ENCODE results near the gene XIRP2.

Gene XIRP2

GRCh38 chr2:167136879-167137596, 248.8 kb downstream of the XIRP2 start:
- FAIRE-seq: no peak

GRCh38 chr2:167140330-167140729, 252.1 kb downstream of the XIRP2 start:
- no peak for FAIRE-seq

GRCh38 chr2:167140767-167141166, 252.5 kb downstream of the XIRP2 start:
- peak; percentile 21 for FAIRE-seq

GRCh38 chr2:167142554-167142953, 254.3 kb downstream of the XIRP2 start:
- no peak for FAIRE-seq

GRCh38 chr2:167144179-167144898, 256.1 kb downstream of the XIRP2 start:
- FAIRE-seq: no peak

- FAIRE-seq: no peak
Measured at GRCh38 chr2:167147271-167147941, 259.1 kb downstream of the XIRP2 start.

- FAIRE-seq: no peak
Measured at GRCh38 chr2:167151894-167152293, 263.6 kb downstream of the XIRP2 start.

- no peak for FAIRE-seq
Measured at GRCh38 chr2:167157523-167157922, 269.2 kb downstream of the XIRP2 start.

GRCh38 chr2:167177196-167177595, 288.9 kb downstream of the XIRP2 start:
- no peak for FAIRE-seq

- FAIRE-seq: no peak
Measured at GRCh38 chr2:167181134-167181533, 292.9 kb downstream of the XIRP2 start.

GRCh38 chr2:167181688-167182087, 293.4 kb downstream of the XIRP2 start:
- FAIRE-seq: no peak

GRCh38 chr2:167182403-167182802, 294.1 kb downstream of the XIRP2 start:
- no peak for FAIRE-seq

GRCh38 chr2:167183931-167184330, 295.7 kb downstream of the XIRP2 start:
- FAIRE-seq: no peak

- FAIRE-seq: no peak
Measured at GRCh38 chr2:167186465-167186864, 298.2 kb downstream of the XIRP2 start.

GRCh38 chr2:167187049-167187727, 298.9 kb downstream of the XIRP2 start:
- FAIRE-seq: peak; percentile 51

GRCh38 chr2:167187978-167188967, 300.0 kb downstream of the XIRP2 start:
- FAIRE-seq: no peak

- FAIRE-seq: no peak
Measured at GRCh38 chr2:167190053-167190452, 301.8 kb downstream of the XIRP2 start.

GRCh38 chr2:167191588-167191987, 303.3 kb downstream of the XIRP2 start:
- no peak for FAIRE-seq

- FAIRE-seq: no peak
Measured at GRCh38 chr2:167192833-167193232, 304.6 kb downstream of the XIRP2 start.

- FAIRE-seq: no peak
Measured at GRCh38 chr2:167196461-167197252, 308.4 kb downstream of the XIRP2 start.

- FAIRE-seq: peak; percentile 5
Measured at GRCh38 chr2:167198009-167198408, 309.7 kb downstream of the XIRP2 start.
